Suppressor macrophage treated with lipopolysaccharide for 4 hours (primary cell): Measurements from ENCODE around the gene CACNA1B.
"Not testable (repeated sequence)": the region's sequence is repeated elsewhere in the genome, so short reads cannot be mapped to it uniquely, and the experiment has no call there.

Source experiments
- DNase-seq: peaks from one replicate; pipeline ENCODE4 v3.0.0-alpha.2; 2020

Gene CACNA1B

DNA sequence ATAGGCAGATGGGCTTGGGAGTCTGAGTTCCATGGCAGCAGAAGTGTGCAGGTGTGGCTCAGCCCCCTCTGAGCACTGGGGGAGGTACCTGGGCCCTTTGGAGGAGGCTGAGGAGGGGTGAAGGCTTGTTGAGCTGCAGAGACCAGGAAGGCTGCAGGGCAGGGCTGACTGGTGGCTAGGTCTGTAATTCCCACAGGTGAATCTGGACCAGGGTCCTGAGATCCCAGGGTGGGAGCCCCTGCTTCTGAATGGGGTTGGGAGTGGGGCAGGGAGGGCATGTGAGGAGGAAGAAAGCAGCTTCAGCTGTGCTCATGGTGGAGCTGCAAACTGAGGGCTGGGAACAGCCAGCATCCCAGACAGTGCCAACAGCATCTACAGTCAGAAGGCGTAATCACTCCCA, 111.1 kb downstream of the CACNA1B start:
- DNase-seq, result no peak

DNA sequence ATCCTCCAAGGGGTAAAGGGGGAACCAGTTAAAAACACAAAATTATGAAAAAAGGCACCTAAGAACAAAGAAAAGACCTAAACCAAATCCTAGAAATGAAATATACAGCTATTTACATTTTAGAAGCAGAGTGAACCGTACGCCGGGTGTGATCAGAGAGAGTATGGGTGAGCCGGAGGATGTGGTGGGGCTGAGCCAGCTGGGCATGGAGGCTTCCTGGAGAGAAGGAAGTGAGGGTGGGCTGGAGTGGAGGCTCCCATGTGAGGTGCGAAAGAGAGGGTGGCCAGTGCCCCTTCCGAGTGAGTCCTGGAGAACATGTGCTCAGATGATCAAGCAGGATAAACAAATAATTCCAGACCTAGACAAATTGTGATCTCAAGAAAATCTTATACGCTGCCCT, 111.6 kb downstream of the CACNA1B start:
- DNase-seq, result no peak

DNA sequence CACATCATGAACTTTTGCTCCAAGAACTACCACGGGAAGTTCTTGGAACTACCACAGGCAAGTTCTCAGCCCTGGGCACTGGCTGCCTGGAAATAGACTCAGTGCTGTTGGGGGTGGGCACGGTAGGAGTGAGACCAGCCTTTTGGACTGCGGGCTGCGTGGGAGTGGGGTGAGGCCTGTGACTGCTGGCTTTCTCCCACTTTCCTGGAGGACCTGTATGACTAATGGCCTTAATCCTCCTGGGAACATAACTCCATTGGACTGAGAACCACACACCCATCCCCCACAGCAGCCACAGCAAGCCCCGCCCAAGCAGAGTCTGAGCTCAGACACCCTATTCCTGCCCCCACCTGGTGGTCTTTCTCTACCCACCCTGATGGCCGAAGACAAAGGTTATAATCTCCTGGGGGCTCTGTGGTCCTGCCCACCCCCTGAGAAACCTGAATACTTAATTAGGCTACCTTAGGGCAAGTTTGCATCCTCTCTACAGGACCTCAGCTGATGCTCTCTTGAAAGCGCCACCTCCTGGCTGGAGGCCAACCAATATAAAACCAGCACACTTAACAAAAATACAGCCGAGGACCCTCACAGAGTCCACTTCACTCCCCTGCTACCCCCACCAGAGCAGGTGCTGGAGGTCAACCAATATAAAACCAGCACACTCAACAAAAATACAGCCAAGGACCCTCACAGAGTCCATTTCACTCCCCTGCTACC, 112.6 kb downstream of the CACNA1B start:
- no peak for DNase-seq

DNA sequence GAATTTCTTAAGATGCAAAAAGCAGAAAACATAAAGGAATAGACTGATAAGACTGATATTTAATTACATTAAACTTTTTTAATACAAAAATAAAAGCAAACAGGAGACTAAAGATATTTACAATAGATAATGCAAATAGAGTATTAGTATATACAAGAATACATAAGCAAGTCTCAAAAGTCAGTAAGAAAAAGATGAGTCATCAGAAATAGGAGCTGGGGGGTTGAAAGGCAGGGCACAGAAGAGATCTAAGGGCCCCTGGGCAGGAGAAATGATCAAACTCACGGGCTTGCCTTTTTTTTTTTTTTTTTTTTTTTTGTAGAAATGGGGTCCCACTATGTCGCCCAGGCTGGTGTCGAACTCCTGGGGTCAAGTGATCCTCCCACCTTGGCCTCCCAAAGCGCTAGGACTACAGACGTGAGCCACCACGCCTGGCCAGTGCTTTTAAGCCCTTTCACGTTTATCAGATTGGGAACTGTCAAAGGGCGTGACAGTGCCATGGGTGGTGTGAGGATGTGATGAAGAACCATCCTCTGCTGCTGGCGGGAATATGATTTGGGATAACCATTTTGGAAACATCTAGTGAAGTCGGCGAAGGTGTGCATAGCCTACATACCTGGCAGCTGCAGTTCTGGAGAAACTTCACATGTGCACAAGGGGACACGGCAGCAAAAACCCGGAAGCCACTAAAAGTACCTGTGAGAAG, 126.1 kb downstream of the CACNA1B start:
- DNase-seq, result no peak

DNA sequence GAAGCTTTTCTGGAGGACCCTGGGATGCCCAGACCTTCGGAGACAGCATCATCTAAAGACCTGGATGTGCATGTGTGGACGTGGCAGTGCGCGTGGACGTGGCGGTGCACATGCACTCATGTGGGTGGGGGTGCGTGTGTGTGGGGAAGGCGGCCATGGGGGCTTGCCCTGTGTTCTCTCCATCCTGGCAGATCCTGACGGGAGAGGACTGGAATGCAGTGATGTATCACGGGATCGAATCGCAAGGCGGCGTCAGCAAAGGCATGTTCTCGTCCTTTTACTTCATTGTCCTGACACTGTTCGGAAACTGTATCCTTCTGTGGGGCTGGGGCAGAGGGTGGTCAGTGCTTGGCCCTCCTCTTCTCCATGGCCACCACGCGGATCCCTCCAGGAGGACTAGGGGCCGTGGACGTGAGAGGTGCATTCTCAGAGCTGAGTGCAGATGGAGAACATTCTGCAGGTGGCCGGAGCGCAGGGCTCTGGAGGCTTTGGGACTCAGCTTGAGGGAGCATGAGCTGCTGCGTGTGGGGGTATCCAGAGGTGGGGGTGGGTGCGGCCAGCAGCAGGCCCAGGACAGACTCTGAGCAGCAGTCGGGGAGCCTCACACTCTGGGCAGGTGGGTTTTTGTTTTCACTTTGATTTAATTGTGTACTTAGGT, 129.1 kb downstream of the CACNA1B start:
- no peak for DNase-seq

DNA sequence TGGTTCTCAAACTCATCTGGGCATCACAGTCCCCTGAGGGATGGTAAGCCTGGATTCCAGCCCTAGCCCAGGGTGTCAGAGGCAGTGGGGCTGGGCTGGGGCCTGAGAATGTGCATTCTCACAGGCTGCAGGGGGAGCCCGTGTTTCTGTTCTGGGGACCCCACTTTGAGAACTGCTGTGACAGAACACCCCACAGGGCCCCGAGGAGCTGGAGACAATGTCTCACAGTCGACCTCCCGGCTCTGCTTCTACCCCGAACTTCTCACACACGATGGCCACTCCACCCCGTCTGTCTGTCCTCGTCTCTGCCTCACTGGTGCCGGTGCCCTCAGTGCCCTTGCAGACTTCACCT, 130.0 kb downstream of the CACNA1B start:
- no peak for DNase-seq

DNA sequence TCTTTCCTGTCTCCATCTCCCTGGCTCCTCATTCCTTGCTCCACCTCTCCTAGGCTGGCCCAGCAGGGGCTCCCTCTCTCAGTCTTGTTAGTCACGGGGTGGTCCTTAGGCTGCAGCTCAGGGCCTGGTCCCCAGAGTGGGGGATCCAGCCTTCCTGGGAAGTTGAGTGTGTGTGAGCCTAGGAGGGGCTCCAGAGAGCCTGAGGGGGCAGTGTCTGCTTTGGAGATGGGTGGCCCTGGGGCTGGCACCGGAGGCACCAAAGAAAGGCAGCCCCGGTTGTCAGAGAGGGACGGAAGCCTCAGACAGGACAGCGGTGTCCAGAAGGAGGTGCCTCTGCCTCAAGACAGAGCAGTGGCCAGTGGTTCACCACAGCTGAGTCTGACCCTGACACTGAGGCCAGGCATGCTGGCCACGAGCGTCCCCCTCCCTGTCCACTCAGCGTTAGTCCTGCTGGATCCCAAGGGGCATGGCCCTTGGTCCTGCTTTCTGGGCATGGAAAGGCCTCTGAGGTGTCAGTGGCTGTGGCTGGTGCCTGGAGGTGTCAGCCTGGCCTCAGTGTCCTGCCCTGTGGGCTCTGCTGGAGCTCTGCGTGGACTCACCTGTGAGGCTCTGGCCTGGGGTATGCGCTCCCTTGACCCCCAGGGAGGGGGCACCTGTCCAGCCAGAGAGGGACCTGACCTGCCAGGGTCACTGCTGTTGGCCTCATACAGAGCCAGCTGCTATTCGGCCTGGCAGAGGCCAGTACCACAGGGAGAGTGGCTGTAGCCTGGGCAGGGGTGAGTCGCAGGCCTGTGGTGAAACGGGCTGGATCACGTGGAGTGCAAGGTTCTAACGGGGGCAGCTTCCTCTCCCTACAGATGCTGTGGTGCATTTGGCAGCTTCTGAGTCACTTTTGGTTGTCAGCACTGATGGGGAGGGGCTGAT, 130.6 kb downstream of the CACNA1B start:
- DNase-seq, result no peak

DNA sequence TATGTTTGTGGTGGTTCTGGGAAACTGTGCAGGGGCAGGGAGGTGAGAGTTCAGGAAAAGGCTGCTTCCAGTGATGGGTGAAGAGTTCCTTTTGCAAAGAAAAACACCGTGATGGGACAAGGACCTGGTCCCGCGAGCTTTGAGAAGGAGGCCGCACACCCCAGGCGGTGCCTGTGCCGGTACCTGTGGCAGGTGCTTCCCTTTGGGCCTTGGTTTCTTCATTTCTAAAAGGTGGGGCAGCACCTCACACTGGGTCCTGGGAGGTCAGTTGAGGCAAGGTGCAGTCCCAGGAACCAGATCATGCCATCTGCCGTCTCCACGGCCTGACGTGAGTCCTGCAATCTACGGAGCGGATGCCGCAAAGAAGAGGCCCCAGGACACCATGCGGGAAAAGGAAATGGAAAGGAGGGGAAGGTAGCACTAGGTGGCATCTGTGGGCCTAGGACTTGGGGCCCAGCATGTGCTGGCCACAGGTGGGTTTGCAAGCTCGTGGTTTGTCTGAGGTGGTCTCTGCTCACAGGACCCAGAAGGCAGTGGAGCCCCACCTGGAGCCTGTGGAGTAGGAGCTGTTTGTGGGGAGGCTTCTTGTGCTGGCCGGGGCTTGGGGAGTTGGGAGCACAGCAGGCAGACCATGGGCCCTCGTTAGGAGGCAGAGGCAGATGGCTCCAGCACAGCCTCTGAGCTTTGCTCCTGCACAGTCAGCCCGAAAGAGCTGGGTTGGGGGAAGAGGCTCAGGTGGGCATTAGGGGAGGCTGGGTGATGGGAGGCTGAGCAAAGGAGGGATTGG, 131.6 kb downstream of the CACNA1B start:
- no peak for DNase-seq

DNA sequence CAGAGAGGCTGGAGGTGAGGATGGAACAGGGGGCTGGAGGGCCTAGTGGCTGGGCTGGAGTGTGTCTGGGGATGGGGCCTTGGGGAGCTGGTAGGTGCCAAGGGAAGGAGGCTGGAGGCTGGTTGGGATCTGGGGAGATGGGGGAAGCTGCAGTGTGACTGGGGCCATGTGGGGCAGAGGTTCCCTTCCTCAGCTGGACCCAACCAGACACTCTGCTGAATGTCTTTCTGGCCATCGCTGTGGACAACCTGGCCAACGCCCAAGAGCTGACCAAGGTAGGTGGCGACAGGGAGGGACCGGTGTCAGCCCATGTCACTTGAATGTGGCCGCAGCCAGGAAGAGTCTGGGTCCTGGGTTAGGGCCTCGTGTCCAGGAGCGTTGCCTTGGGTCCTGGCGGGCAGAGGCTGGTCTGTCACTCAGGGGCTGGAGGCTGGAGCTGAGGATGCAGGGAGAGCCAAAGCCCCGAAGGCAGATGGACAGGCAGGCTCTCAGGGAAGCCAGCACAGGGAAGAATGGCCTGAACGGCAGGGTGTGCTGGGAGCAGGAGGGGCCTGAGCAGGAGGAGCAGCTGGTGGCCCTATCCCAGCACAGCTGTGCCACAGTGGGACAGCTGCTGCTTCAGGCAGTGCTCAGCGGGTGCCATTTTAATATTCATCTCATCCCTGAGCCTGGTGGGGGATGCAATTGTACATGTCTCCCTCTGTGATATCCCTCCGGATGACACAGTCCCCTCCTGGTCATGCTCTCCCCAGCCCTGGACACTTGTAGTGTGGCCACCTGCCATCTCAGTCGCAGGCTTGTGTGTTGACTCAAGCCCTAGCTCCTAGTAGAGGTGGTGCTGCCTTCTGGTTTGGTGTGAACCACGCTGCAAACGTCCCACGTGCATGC, 132.5 kb downstream of the CACNA1B start:
- no peak for DNase-seq

DNA sequence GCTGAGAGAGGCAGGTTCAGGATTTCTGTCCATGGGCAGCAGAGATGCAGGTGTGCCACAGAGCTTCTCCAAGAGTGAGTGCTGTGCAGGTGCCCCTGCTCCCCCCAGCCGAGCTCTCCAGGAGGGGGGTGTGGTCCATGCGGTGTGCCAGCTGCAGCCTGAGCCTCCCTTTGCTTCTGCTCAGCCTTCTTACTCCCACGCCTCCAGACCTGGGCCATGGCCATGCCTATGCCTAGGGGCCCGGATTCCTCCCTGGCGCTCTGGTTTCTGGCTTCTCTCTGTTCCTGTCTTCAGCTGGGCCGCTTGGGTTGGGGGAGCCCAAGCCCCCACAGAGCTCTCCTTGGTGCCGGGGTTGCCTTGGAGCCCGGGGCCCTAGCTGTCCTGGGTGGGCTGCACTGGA, 133.3 kb downstream of the CACNA1B start:
- DNase-seq, result no peak

DNA sequence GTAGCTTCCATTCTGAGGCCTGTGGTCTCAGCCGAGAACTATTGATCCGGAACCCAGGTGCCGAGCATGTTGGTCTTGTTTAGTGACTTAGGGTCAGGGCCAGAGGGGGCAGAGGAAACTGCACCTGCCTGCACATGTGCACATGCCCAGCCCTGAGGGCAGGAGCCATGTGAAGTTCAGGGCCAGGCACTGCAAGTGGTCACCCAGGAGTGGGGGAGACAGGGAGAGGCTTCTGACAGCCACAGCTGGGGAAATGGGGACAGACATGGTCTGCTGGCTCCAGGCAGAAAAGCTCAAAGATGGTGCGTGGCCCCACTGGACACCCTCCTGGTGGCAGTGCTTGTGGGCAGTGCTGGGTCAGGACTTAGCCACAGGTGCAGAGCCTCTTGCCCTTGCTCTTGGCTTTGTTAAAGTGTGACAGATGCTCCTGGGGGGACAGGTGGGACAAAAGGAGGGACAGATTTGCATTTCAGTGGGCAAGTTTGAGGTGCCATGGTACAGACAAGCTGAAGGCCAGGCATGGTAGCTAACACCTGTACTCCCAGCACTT, 134.4 kb downstream of the CACNA1B start:
- no peak for DNase-seq

DNA sequence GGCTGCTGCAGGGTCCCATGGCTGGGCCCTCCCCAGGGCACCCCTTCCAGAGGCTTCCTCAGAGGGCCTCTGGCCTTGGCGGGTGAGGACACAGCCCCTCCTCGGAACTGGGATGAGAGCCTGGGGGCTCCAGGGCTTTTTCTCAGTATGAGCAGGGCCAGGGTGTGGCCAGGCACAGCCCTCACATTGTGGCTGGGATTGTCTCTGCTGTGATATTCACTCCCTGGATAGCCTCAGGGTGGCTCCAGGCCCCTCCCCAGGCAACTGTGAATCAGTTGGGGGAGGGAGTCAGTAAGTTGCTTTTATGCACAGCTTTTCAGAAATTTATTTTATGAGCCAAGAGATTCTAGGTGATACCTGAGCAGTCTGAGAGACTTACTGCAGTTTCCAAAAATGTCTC, 135.7 kb downstream of the CACNA1B start:
- no peak for DNase-seq

DNA sequence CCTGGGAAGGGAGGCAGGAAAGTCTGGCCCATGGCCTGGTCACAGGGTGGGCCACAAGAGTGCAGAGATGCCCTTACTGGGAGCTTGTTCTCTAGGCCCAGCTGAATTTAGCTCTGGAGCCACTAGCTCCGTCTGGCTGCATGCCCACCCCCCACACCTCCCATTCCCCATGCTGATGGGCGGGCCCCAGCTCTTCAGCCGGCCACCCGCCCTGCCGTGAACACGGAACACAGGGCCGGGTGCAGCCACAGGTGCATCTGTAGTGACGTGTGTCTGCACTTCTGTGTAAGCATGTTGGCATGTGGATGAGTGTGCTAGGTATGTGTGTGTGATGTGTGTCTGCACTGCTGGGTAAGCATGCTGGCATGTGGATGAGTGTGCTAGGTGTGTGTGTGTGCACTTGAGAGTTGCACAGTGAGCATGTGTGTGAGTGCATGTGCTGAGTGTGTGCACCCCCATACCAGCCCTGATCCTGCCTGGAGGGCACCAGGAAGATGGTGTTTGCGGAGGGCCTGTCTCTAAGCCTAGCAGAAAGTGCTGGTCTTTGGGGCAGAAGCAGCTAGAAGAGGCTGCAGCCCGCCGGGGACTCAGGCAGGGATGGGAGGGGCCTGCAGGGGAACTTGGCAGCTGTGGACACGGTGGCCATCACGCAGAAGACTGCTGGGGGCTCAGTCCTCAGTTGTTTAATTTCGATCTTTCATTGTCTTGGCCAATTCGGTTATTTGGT, 136.4 kb downstream of the CACNA1B start:
- DNase-seq, result no peak

DNA sequence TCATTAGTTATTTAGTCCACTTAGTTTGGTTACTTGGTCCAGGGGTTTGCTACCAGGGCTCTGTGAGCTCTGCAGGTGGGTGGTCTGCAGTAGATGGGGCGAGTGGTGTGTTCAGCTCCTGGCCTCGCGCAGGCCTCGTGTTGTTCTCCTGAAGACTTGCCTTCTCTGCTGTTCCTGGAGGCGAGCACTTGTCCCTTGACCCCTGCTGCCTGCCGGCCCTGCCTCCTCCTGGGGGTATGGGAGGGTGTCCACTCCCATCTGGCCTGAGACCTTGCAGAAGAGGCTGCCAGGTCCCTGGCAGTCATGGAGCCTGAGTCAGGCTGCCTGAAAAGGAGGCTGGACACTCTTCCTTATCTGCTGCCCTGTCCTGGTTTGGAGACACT, 137.0 kb downstream of the CACNA1B start:
- no peak for DNase-seq

DNA sequence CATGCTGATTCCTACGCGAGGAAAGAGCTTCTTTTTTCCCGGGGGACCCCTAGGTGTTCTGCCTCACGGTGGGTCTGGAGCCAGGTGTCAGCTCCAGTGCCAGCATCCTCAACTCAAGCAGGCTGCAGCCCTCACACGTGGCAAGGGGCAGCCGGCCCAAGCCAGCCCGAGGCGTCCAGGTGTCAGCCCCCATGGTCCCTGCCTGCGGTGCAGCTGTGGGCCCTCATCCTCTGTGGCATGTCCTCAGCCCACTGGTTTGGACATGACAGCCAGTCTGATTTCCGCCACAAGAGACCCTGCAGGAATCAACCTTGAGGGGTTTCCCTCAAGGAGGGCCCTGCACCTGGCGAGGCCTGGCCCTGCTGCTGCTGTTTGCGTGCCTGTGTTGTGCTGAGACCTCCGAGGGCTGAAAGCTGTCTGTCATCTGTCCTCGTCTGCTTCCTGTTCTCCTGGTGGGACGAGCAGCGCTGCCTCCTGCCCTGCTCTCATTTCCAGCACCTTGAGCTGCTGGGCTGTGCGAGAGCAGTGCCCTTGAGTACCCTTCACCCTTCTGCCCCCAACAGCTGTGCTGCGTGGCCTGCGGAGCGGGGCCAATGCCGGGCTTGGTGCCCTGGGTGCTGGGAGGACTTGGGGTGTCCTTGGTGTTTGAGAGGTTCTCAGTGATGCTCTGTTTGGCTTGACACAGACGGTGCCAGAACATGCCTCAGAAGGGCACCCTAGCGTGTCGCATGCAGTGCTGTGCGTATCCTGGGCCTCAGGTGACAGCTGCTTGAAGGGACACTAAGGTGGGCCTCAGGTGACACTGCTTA, 137.6 kb downstream of the CACNA1B start:
- no peak for DNase-seq

DNA sequence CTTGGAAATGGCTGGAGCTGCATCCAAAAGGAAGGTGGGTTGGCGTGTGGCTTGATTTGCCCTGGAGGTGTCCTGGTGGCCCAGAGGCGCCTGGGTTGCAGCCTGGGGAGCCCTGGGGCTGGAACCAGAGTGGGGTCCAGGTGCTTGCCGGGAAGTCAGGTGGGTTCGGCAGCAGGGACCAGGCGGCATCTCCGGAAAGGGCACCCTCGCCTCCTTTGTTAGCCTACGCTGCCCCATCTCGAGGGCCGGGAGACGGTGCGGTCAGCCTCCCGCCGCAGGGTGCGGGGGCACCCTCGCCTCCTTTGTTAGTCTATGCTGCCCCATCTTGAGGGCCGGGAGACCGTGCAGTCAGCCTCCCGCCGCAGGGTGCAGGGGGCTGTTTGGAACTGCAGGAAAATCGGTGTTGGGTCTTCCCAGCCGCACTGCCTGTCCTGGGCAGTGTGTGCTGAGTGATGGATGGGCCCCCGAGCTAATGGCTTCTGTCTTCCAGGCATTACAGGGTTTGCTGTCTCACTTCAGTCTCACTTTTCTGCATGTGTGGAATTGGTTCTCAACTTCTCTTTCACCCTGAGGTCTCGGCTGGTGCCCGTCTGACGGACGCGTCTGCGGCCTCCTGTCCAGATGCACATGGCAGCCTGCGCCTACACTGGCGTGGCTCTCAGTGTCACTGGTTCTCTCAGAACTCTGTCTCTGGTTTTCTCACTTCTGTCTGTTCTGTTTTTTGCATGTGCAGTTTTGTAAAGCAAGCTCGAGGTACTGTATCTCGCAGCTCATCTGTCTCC, 139.0 kb downstream of the CACNA1B start:
- DNase-seq, result no peak

DNA sequence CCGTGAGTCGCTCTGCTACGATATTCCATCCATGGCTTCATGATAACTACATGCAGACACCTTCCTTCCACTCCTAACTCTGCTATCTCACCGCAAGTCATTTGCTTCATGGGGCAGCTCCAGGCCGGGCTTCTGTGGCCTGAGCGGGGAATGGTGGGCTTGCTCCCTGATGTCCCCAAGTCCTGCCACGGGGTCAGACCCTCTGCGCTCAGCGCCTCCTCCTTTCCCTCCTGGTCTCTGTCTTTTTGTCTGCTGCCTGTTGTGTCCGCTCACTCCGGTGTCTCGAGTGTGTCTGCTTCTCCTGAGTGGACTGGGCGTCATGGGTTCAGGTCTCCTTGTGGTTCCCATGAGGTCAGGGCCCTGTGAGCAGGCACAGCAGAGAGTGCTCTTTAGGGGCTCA, 139.6 kb downstream of the CACNA1B start:
- no peak for DNase-seq

DNA sequence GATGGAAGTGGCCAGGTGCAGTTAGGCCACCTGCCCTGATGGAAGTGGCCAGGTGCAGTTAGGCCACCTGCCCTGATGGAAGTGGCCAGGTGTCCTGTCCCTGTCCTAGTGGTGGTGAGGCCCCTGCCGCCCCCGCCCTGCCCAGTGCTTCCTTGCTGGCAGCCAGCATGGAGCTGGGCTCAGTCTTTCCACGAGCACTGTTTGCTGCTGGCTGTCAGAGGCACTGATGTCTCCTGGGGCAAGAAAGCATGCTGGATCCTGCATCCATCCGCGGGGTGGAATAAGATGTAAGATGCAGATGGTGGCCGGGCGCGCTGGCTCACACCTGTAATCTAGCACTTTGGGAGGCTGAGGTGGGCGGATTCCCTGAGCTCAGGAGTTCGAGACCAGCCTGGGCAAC, 141.9 kb downstream of the CACNA1B start:
- not testable (repeated sequence) for DNase-seq
